GM18507 (cell line): ENCODE results near the gene F2.
"Not testable (repeated sequence)": the region's sequence is repeated elsewhere in the genome, so short reads cannot be mapped to it uniquely, and the experiment has no call there.

Source experiments
- DNase-seq: peaks from one replicate; pipeline ENCODE4 v3.0.0; 2011; ENCODE audit warnings: low read depth; ENCODE audit not compliant: insufficient read length; ENCODE audit errors: extremely low spot score
- FAIRE-seq: peaks from 2 replicates; lab custom pipeline; 2011; peaks lifted over from hg19 to GRCh38; lab: Jason Lieb, UNC

The F2 gene

DNA sequence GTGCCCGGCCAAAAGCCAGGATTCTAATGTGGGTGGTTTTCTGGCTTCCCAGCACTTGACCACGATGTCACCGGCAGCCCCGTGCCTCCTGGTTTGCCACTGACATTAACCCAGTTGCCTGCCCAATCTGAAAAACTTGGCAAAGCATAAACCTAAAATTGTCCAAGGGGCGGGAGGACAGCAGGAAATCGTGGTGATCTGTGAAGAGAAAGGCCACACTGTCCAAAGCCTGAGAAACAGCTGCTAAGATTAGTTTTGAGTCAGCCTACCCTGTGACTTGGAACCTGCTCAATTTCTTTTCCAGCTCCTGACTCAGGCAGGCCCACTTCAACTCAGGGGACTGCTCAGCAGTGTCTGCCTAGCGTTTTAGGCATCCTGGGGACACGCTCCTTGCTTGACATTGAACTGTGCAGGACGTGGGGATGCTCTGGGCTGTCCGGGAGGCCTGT is 8.2 kb upstream of the F2 start:
- DNase-seq: no peak
- no peak for FAIRE-seq

DNA sequence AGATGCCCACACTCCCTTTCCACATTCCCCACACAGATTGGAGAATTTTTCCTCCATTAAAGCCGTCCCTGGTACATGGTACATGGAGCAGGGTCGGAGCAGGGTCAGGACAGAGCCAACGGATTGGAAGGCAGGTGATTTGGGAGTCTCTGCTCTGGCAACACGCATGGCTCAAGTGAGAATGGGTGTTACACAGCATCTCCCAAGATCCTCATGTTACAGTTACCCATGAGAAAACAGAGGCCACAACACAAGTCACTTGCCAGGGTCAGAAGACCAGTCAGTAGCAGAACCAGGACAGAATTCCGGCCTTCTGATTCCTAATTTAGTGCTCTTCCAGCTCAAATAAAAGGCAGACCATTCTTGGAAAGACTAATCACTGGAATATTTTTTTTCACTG is 7.7 kb upstream of the F2 start:
- no peak for FAIRE-seq

DNA sequence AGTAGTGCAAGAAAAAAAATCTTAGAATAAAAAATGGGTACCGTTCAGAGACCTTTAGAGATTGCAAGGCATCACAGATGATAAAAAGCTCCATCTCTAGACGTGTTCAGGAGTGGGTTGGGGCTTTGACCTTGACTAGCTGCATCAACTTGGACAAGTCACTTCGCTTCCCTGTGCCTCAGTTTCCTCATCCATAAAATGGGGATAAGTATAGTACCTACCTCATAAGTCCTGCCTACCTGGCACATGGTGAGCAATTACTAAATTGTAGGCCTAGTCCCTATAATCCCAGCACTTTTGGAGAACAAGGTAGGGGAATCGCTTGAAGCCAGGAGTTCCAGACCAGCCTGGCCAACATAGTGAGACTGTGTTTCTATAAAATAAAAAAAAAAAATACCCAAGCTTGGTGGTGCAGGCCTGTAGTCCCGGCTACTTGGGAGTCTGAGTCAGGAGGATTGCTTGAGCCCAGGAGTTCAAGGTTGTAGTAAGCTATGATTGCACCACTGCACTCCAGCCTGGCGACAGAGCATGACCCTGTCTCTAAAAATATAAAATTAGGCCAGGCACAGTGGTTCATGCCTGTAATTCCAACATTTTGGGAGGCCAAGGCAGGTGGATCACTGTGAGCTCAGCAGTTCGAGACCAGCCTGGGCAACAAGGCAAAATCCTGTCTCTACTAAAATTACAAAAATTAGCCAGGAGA is 6.0 kb upstream of the F2 start:
- FAIRE-seq (no peak), DNase-seq (no peak)

More for the DNA sequence above, 7.7 kb upstream of the F2 start:
- no peak for DNase-seq

DNA sequence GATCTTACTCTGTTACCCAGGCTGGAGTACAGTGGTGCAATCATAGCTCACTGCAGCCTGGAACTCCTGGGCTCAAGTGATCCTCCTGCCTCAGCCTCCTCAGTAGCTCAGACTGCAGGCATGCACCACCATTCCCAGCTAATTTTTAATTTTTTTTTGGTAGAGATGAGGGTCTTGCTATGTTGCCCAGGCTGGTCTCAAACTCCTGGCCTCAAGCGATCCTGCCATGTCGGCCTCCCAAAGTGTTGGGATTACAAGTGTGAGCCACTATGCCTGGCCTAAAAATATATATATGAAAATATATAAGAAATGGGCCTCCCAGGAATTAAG is 1.2 kb upstream of the F2 start:
- not testable (repeated sequence) for DNase-seq, FAIRE-seq

DNA sequence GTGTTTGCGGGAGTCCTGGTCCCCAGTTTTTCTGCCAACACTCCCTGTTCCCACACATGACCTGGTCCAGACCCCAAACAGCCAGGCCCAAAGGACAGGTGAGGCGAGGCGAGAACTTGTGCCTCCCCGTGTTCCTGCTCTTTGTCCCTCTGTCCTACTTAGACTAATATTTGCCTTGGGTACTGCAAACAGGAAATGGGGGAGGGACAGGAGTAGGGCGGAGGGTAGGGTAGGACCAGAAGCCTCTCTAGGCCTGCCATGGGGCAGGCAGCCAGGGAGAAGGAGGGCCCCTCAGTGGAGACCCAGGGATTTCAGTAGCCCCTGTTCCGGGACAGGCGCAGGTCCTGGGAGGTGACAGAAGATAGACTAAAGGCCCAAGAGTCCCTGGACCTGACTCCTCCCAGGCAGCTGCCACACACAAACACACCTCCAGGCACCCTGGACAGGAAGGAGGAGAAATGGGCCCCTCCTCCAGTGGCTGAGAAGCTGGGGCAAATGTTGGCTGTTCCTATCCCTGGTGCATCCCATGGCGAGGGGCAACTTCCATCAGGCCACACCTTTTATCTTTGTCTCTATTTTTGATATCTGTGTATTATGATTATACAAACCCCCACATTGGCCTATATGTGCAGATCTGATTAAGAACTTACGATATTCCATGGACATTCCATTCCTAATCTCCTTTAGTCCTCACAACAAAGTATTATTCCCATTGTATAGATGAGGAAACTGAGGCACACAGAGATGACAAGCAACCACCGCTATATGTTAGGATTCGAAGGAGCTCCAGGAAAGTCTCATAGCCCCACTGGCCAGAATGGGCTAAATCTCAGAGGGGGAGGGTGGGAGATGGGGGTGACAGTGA is 626 bp upstream of the F2 start:
- FAIRE-seq (no peak), DNase-seq (no peak)

DNA sequence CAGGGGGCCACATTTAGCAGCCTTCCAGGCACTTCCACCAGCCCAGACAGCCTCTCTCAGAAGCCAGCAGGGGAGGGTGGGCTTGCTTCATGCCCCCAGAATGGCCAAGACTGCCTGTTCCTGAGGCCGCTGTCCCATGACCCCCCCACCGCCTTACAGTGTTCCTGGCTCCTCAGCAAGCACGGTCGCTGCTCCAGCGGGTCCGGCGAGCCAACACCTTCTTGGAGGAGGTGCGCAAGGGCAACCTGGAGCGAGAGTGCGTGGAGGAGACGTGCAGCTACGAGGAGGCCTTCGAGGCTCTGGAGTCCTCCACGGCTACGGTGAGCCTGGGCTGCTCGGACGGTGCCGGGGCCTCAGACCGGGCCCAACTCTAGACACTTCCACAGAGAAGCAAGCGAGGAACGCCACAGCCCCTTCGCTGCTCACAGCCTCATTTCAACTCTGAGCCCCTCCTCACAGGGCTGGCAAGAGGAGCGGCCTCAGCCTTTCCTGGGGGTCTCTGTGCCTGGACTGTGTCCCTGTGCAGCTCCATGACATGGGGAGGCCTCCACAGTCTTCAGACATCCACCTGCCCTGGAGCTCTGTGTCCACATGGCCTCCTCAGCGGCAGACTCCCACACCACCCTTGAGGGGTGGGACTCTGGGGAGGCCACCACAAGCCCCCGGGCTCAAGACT is 668 bp downstream of the F2 start:
- DNase-seq (no peak), FAIRE-seq (no peak)

- FAIRE-seq: no peak
- DNase-seq: no peak
Observed at GRCh38 chr11:46721286-46721685, 2.3 kb downstream of the F2 start.

- FAIRE-seq: no peak
- DNase-seq: no peak
Observed at GRCh38 chr11:46722566-46723358, 3.7 kb downstream of the F2 start.

DNA sequence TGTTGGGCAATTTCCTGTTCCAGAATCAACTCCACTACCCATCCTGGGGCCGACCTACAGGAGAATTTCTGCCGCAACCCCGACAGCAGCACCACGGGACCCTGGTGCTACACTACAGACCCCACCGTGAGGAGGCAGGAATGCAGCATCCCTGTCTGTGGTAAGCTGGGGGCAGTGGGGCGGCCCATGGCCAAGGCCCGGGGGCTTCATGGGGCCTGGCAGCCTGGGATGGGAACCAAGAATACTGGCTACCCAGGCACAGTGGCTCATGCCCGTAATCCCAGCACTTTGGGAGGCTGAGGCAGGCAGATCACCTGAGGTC is 4.3 kb downstream of the F2 start:
- FAIRE-seq (no peak), DNase-seq (no peak)

- no peak for DNase-seq
- FAIRE-seq: no peak
Observed at GRCh38 chr11:46724088-46724487, 5.1 kb downstream of the F2 start.

- no peak for FAIRE-seq
Observed at GRCh38 chr11:46725338-46726205, 6.6 kb downstream of the F2 start.

DNA sequence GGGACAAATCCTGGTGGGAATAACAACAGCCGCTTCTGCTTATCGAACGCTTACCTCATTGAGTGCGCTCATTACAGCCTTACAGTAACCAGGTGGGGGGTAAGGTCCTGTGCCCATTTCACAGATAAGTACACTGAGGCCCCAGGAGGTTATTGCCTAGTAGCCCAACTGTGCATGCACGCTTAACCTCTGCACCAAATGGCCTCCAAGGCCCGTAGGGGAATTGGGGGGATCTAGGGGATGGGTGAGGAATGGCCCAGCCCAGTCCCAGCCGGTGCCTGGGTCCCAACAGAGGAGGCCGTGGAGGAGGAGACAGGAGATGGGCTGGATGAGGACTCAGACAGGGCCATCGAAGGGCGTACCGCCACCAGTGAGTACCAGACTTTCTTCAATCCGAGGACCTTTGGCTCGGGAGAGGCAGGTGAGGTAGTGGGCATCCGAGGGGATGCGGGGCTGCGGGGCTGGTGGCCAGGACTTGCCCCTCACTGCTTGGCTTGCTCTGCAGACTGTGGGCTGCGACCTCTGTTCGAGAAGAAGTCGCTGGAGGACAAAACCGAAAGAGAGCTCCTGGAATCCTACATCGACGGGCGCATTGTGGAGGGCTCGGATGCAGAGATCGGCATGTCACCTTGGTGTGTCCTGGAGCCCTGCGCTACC is 7.3 kb downstream of the F2 start:
- FAIRE-seq: no peak

More at GRCh38 chr11:46725338-46726205, 6.6 kb downstream of the F2 start:
- no peak for DNase-seq

GRCh38 chr11:46727952-46728658 is 9.1 kb downstream of the F2 start:
- DNase-seq (no peak), FAIRE-seq (no peak)

More for the DNA sequence above, 7.3 kb downstream of the F2 start:
- DNase-seq: no peak

- FAIRE-seq: no peak
- DNase-seq: no peak
Observed at GRCh38 chr11:46728659-46729040, 9.6 kb downstream of the F2 start.

DNA sequence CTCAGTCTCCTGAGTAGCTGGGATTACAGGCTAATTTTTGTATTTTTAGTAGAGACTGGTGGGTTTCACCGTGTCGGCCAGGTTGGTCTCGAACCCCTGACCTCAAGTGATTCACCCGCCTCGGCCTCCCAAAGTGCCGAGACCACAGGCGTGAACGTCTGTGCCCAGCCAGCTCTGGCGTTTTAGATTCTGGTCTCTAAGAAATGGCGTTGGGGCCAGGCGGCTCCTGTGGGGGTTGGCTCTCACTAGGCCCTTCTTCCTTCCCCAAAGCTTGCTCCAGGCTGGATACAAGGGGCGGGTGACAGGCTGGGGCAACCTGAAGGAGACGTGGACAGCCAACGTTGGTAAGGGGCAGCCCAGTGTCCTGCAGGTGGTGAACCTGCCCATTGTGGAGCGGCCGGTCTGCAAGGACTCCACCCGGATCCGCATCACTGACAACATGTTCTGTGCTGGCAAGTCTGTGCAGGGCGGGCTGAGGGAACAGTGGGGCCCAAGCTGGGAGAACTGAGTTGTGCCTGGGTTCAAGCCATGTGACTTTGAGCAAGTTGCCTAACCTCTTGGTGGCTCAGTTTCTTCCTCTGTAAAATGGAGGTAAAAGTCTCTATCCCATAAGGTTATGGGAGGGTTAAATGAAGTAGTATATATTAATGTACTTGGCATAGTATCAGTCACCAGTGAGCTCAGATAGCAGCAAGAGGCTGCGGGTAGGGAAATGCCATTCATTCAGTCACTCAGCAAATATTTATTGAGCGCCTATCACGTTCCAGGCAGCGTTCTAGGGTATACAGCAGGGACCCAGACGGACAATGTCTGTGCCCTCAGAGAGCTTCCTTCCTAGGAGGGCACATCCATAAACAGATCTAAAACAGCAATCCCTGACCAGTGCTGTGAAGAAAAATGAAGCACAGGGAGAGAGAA is 10.4 kb downstream of the F2 start:
- DNase-seq: no peak
- no peak for FAIRE-seq

DNA sequence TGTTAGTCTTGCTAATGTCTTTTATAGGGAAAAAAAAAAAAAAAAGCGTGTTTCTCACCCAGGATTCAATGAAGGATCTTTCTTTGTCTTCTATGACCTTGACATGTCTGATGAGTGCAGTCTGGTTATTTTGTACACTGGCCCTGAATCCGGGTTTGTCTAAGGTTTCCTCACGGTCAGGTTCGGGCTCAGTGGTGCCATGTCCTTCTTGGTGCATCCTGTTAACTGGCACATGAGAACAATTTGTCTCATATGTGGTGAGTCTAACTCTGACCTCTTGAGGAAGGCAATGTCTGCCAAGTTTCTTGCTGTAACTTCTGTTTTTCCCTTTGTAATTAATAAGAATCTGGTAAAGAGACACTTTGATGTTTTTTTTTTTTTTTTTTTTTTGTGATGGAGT is 12.5 kb downstream of the F2 start:
- FAIRE-seq: no peak
- no peak for DNase-seq

DNA sequence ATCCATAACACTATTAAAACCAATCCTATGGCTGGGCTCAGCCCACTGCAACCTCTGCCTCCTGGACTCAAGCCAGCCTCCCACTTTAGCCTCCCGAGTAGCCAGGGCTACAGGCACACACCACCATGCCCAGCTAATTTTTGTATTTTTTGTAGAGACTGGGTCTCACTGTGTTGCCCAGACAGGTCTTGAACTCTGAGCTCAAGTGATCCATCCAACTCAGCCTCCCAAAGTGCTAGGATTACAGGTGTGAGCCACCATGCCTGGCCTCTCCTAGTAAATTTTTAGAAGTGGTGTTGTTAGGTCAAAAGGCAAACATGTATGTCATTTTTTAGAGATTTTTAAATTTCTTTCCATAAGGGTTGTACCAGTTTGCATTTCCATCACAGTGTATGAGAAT is 14.2 kb downstream of the F2 start:
- FAIRE-seq (no peak), DNase-seq (no peak)
